ENCODE data around the gene RAPSN.

GRCh38 chr11:47408598-47409439 is 40.1 kb downstream of the RAPSN start:
- TF ChIP-seq CTCF (conservative IDR thresholded peaks at IDR 0.05; ENCODE audit: low read depth, low read length): no peak
- TF ChIP-seq EZH2phosphoT487 (IDR thresholded peaks at IDR 0.05; ENCODE audit: borderline replicate concordance, low read length): no peak
- no peak for TF ChIP-seq EZH2 (IDR thresholded peaks at IDR 0.05; ENCODE audit: low read length, unreplicated experiment)
